Panc1 (cell line): ENCODE data around the gene STK39. TPM values are rescaled to one million over a fixed set of nuclear protein-coding genes. Genes with fewer than 3 reads are reported as not detected.
A peak's percentile ranks its signal among the peaks of the same experiment; 100 is the strongest.

Experiments used
- ATAC-seq: fragments of 200-7000 bp; cut with Tn5 transposase; 2 replicates; pipeline ENCODE4 v1.9.1; 2020; ENCODE audit warnings: mild to moderate bottlenecking, moderate library complexity
- BruUV-seq: library from RNA; stranded (reverse); fragments of 400-500 nt; replicated peaks from 2 replicates; lab custom pipeline; 2021; lab: Mats Ljungman, UMichigan
- CTCF ChIA-PET: fragments of 300-600 bp; sonication (Branson Sonifier 250); formaldehyde crosslinking; loops from one replicate; lab custom pipeline; 2022; ENCODE audit warnings: antibody characterized with exemption; lab: Charles Lee
- POLR2A ChIA-PET: fragments of 300-600 bp; sonication (Branson Sonifier 250); formaldehyde crosslinking; loops from one replicate; lab custom pipeline; 2022; ENCODE audit warnings: antibody characterized with exemption; lab: Charles Lee
- DNase-seq: peaks from one replicate; pipeline ENCODE4 v3.0.0-alpha.2; 2010; ENCODE audit warnings: low read depth, low spot score
- H3K27ac ChIP-seq: 2 replicates; pipeline ENCODE4 v1.5.1; 2011; ENCODE audit warnings: mild to moderate bottlenecking, low read length, inconsistent platforms
- H3K27me3 ChIP-seq: fragments of 200-500 bp; sonication (Bioruptor generic); 2 replicates; pipeline ENCODE4 v1.6.0; 2014; ENCODE audit warnings: low read length, inconsistent platforms; ENCODE audit not compliant: control insufficient read depth, insufficient read depth
- H3K36me3 ChIP-seq: fragments of 200-500 bp; sonication (Bioruptor generic); 2 replicates; pipeline ENCODE4 v1.5.1; 2014; ENCODE audit warnings: inconsistent platforms, mild to moderate bottlenecking, low read length, moderate library complexity; ENCODE audit not compliant: control insufficient read depth, insufficient read depth
- H3K4me1 ChIP-seq: 2 replicates; pipeline ENCODE4 v1.5.1; 2011; ENCODE audit warnings: inconsistent platforms, mild to moderate bottlenecking, low read length, moderate library complexity; ENCODE audit not compliant: control insufficient read depth, insufficient read depth
- H3K4me3 ChIP-seq, 2 experiments: 2 replicates each; pipeline ENCODE4 v1.5.1; 2011 to 2012; ENCODE audit warnings: low read depth in 2 of 2, low read length in 2 of 2, mild to moderate bottlenecking in 2 of 2, inconsistent platforms in 1 of 2, moderate library complexity in 1 of 2
- H3K9me3 ChIP-seq: fragments of 200-500 bp; sonication (Bioruptor generic); 2 replicates; pipeline ENCODE4 v1.5.1; 2014; ENCODE audit warnings: low read depth, mild to moderate bottlenecking, inconsistent platforms, low read length, moderate library complexity; ENCODE audit not compliant: control insufficient read depth, insufficient read depth
- POLR2AphosphoS5 ChIP-seq: IDR thresholded peaks from 2 replicates; pipeline ENCODE4 v1.6.1; 2012; ENCODE audit warnings: mild to moderate bottlenecking, low read depth, low read length, moderate library complexity
- REST ChIP-seq, 2 experiments: IDR thresholded peaks; 2 replicates each; pipeline ENCODE4 v1.6.1; 2011 to 2012; ENCODE audit warnings: low read depth in 2 of 2, control low read depth in 1 of 2, low read length in 1 of 2, mild to moderate bottlenecking in 1 of 2, moderate library complexity in 1 of 2; ENCODE audit not compliant: insufficient read depth in 1 of 2
- SIN3A ChIP-seq: IDR thresholded peaks from 2 replicates; pipeline ENCODE4 v1.6.1; 2012; ENCODE audit warnings: low read depth, mild to moderate bottlenecking, low read length, moderate library complexity, borderline replicate concordance; ENCODE audit not compliant: insufficient read depth
- TCF7L2 ChIP-seq: IDR thresholded peaks from 2 replicates; pipeline ENCODE4 v1.6.1; 2011; ENCODE audit warnings: mild to moderate bottlenecking, low read depth, low read length, inconsistent platforms
- in situ Hi-C: cut with HindIII; loops from 2 replicates; pipeline ENCODE4 v1.10.0; 2016; ENCODE audit warnings: low sequenced_read_pairs, low pct_unique_long_range_greater_than_20kb
- intact Hi-C: fragments of 100-400 bp; cut with micrococcal nuclease; formaldehyde crosslinking; loops from one replicate; pipeline ENCODE4 v1.10.0; 2022; ENCODE audit not compliant: unreplicated experiment
- total RNA-seq: library from RNA; stranded (reverse); gene quantifications from one replicate; pipeline ENCODE4 v1.2.1, GENCODE V29; 2021; ENCODE audit not compliant: unreplicated experiment
- TF ChIP-seq, protein P1 (sequence below): fragments of 450-650 bp; IDR thresholded peaks from 2 replicates; pipeline ENCODE4 v1.5.1; 2017; ENCODE audit warnings: mild to moderate bottlenecking

The STK39 gene
- total RNA-seq, 1 experiment from 2014 or later: 14.0 TPM

DNA sequence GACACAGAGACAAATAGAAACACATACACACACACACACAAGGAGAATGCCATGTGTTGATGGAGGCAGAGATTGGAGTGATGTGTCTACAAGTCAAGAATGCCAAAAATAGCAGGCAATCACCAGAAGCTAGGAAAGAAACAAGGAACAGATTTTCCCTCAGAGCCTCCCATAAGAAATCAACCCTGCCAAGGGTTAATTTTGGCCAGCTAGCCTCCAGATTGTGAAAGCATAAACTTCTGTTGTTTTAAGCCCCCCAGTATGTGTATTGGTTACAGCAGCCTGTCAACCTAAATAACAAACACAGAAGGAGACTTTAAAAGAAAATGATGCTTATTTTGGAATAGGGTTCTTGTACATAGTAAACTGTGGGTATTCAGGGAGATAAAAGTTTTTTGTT, 5.6 kb upstream of the STK39 start:
- ATAC-seq: no peak
- TF ChIP-seq, protein P1, sequence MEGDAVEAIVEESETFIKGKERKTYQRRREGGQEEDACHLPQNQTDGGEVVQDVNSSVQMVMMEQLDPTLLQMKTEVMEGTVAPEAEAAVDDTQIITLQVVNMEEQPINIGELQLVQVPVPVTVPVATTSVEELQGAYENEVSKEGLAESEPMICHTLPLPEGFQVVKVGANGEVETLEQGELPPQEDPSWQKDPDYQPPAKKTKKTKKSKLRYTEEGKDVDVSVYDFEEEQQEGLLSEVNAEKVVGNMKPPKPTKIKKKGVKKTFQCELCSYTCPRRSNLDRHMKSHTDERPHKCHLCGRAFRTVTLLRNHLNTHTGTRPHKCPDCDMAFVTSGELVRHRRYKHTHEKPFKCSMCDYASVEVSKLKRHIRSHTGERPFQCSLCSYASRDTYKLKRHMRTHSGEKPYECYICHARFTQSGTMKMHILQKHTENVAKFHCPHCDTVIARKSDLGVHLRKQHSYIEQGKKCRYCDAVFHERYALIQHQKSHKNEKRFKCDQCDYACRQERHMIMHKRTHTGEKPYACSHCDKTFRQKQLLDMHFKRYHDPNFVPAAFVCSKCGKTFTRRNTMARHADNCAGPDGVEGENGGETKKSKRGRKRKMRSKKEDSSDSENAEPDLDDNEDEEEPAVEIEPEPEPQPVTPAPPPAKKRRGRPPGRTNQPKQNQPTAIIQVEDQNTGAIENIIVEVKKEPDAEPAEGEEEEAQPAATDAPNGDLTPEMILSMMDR: no peak
- TF ChIP-seq REST (IDR thresholded peaks at IDR 0.05; ENCODE audit: insufficient read depth in 1 of 2, low read depth in 2 of 2, low read length in 1 of 2) (no peak), POLR2AphosphoS5 (no peak), TCF7L2 (no peak), SIN3A (no peak)
- ChIA-PET CTCF (no interaction called here), POLR2A (no interaction called here)
- H3K27ac ChIP-seq: no peak overlapping the region
- in situ Hi-C loops: no loop called here
- DNase-seq: no peak
- H3K36me3 ChIP-seq: no peaks in the 10 kb centered on the region; the same call in 1 of the 2 replicates
- no peaks in the 10 kb centered on the region for H3K9me3 ChIP-seq
- 0 out of 2 replicates have a peak, but pooled peaks cover 2% of the 10 kb centered on the region for H3K4me1 ChIP-seq
- no peak overlapping the region for H3K4me3 ChIP-seq
- intact Hi-C loops: no loop called here
- H3K27me3 ChIP-seq: no peaks in the 10 kb centered on the region
- BruUV-seq: no TSS peak

DNA sequence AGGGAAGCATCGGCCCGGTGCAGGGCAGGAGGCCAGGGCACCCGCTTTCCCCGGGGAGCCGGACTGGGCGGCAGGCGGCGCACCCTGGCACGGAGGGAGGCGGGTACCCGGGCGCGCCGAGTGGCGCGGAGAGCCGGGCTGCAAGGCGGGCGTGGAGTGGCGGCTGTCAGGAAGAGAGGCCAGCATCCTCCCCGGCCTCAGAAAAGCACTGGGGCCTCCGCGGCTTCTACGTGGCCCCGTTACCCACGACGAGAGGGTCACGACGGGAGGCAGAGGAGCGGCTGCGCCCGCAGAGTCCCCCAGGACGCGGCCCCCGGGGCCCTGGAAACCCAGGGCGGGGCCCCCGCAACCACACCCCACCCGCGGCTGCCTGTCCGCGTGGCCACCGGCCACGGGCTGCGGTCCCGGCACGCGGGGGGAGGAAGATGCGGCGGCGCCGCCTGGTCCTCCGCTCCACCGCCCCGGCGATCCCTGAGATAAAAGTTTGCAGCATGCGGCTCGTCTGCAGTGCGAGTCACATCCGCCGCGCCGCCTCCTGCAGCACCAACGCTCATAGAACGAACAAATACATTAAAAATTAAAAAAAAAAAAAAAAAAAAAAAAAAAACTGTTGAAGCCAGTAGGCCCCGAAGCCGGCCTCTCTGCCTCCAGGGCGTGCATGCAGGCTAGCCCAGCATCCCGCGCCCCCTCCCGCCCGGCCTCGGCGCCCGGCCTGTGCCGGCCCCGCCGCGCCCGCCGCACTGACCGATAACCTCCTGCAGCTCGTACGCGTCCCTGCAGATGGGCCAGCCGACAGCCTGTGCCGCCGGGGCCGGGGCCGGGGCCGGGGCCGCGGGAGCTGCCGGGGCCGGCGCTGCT, 683 bp downstream of the STK39 start:
- POLR2A ChIA-PET: no interaction called here

More for the DNA sequence above, 683 bp downstream of the STK39 start:
- peak overlapping the region; percentile 68 for H3K27ac ChIP-seq
- CTCF ChIA-PET: no interaction called here
- in situ Hi-C loops (no loop called here), intact Hi-C loops (no loop called here)
- H3K9me3 ChIP-seq: no peaks in the 10 kb centered on the region
- H3K27me3 ChIP-seq: no peaks in the 10 kb centered on the region
- DNase-seq (no peak), ATAC-seq (peak; percentile 85)
- BruUV-seq: no TSS peak
- TF ChIP-seq REST (IDR thresholded peaks at IDR 0.05; ENCODE audit: insufficient read depth in 1 of 2, low read depth in 2 of 2, low read length in 1 of 2) (no peak), TCF7L2 (no peak), POLR2AphosphoS5 (no peak), SIN3A (0 out of 2 replicates have a peak, but pooled peaks have one; percentile 83)
- TF ChIP-seq, protein P1: peak; percentile 73
- H3K36me3 ChIP-seq: peaks cover 2% of the 10 kb centered on the region; the same call in 1 of the 2 replicates
- H3K4me3 ChIP-seq: peak overlapping the region; percentile 79 to 90
- peaks cover 20% of the 10 kb centered on the region for H3K4me1 ChIP-seq
